ENCODE results near the gene RGS12. TPM values are rescaled to one million over a fixed set of nuclear protein-coding genes. Genes with fewer than 3 reads are reported as not detected.

The RGS12 gene
- total and polyA plus RNA-seq, 2 of the 8 experiments (the other 6 are each of a cell fraction or from before 2014, with no cell fraction given) = 6.0 to 16.4 TPM

GRCh38 chr4:3287271-3287971, 5.4 kb upstream of the RGS12 start (continued):
- TF ChIP-seq TCF12 (IDR thresholded peaks at IDR 0.05; ENCODE audit: low read depth, low read length) (no peak), SAP30 (IDR thresholded peaks at IDR 0.05; ENCODE audit: insufficient read depth, insufficient replicate concordance, low read length) (no peak), NRF1 (IDR thresholded peaks at IDR 0.05; ENCODE audit: low read depth, low read length) (no peak)

All from H1 (cell line).